Measurements from ENCODE around the gene DHRS7B.
"Not testable (repeated sequence)": the region's sequence is repeated elsewhere in the genome, so short reads cannot be mapped to it uniquely, and the experiment has no call there.

The DHRS7B gene

GRCh38 chr17:21126645-21127508 lies at the start of gene DHRS7B:
DHRS7B (plus strand) TSS chr17:21126964; CDS start chr17:21126972, 8 bp downstream.
- DNase-seq, result peak; percentile 99

- DNase-seq, result no peak
Observed at GRCh38 chr17:21077281-21077680, 49.5 kb upstream of the DHRS7B start.

GRCh38 chr17:21078016-21078780 lies 48.6 kb upstream of the DHRS7B start:
- DNase-seq, result no peak

- DNase-seq, result no peak
Observed at GRCh38 chr17:21079196-21079595, 47.6 kb upstream of the DHRS7B start.

- no peak for DNase-seq
Observed at GRCh38 chr17:21082001-21082436, 44.7 kb upstream of the DHRS7B start.

GRCh38 chr17:21085280-21085679 lies 41.5 kb upstream of the DHRS7B start:
- DNase-seq, result not testable (repeated sequence)

GRCh38 chr17:21085707-21086106 lies 41.1 kb upstream of the DHRS7B start:
- no peak for DNase-seq

GRCh38 chr17:21089145-21089544 lies 37.6 kb upstream of the DHRS7B start:
- DNase-seq, result no peak

GRCh38 chr17:21089933-21090901 lies 36.5 kb upstream of the DHRS7B start:
- no peak for DNase-seq

GRCh38 chr17:21090902-21091618 lies 35.7 kb upstream of the DHRS7B start:
- no peak for DNase-seq

GRCh38 chr17:21094298-21094704 lies 32.5 kb upstream of the DHRS7B start:
- no peak for DNase-seq

- DNase-seq, result no peak
Observed at GRCh38 chr17:21095735-21096134, 31.0 kb upstream of the DHRS7B start.

GRCh38 chr17:21096874-21097273 lies 29.9 kb upstream of the DHRS7B start:
- peak in 1 of 2 experiments; percentile 42 for DNase-seq

GRCh38 chr17:21098934-21099689 lies 27.7 kb upstream of the DHRS7B start:
- peak; percentile 86 to 94 for DNase-seq

GRCh38 chr17:21100636-21101035 lies 26.1 kb upstream of the DHRS7B start:
- no peak for DNase-seq

GRCh38 chr17:21104608-21105007 lies 22.2 kb upstream of the DHRS7B start:
- DNase-seq, result no peak

GRCh38 chr17:21105064-21105894 lies 21.5 kb upstream of the DHRS7B start:
- no peak for DNase-seq

- DNase-seq, result no peak
Observed at GRCh38 chr17:21106316-21106715, 20.4 kb upstream of the DHRS7B start.

GRCh38 chr17:21107067-21107650 lies 19.6 kb upstream of the DHRS7B start:
- not testable (repeated sequence) for DNase-seq

GRCh38 chr17:21108651-21109050 lies 18.1 kb upstream of the DHRS7B start:
- no peak for DNase-seq

Measured in NCI-H524 (cell line).